IPS-NIHi11 (cell line): ENCODE results near the gene SLC13A2.

Experiments
- DNase-seq: peaks from one replicate; pipeline ENCODE4 v3.0.0; 2012; ENCODE audit warnings: mixed read lengths, low spot score

The SLC13A2 gene

DNA sequence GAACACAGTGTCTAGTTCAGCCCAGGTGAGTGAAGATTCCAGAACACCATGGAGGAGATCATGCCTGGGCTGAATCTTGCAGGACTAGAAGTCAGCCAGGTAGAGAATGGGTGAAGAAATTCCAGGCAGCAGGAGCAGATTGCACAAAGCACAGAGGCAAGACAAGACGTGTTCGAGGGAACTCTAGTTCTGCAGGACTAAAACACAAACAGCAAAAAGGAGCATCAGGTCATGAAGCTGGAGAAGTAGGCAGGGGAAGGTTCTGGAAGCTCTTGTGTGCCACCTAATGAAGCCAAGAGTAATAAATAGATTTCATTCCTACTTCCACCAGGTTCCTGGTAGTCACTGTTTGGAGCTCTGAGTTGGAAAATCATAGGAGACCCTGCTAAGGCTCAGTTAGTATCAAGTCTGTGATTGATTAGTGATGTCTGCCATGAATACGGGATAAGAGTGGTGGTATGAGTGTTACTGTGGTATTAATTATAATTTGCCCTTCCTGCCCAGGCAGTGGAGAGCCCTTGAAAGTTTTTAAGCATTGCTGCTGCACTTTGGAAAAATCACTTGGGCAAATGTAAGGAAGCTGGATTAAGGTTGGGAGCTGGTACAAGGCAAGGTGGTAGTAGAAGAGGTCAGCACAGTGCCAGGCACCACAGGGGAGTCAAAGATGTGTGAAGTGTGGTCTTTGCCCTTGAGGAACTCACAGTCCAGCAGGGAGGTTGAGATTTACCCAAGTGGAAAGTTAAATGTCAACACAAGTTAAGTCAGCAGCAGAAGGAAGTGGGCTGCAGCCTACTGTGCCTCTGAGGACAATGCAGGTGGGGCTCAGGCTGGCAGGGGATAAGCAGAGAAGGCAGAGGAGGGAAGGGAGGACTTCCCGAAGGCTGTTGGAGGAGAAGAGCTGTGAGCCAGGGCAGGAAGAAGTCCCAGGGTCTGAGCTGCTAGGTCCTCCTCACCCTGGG, 19.2 kb downstream of the SLC13A2 start:
- DNase-seq = no peak

DNA sequence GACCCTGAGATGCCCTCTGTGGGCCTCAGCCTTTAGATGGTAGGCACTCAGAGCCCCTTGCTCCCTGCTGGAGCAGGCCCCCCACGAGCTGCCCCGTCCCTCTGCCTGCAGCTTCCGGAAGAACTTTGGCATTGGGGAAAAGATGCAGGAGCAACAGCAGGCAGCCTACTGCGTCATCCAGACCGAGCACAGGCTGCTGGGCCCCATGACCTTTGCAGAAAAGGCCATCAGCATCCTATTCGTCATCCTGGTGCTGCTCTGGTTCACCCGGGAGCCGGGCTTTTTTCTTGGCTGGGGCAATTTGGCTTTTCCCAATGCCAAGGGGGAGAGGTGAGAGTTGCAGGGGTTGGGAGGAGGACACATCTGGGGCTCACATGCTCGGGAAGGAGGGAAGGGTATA, 20.0 kb downstream of the SLC13A2 start:
- DNase-seq = no peak

- DNase-seq = peak; percentile 96
These were observed 21.2 kb downstream of the SLC13A2 start for GRCh38 chr17:28494445-28495188.

DNA sequence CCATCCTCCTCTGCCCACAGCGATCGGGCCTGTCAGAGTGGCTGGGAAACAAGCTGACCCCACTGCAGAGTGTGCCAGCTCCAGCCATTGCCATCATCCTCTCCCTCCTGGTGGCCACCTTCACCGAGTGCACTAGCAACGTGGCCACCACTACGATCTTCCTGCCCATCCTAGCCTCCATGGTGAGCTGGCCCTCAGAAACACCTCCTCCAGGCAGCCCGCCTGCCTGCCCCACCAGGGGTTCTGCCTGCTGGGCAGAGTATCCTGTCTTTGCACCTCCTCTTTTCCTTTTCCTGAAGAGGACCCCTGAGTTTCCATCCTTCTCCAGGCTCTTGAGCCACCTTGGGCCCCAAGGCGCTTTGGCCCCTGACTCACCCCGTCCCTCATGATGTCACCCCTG, 22.2 kb downstream of the SLC13A2 start:
- no peak for DNase-seq

DNA sequence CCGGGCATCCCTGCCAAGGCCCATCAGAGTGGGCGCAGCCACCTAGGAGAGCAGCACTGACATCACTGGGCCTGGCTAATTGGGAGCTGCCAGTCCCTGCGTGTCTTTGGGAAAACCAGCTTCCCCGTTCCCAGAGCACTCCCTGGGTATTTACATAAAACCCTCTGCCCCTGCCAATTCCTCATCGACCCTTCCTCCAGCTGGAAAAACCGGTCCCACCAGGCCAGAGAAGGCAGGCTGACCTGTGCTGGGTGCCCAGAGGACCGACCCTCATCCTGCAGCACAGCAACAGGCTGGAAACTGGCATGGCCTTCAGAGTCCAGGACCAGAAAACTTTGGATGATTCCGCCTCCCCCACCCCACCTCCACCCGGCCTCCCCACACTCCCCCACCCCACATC, 24.5 kb downstream of the SLC13A2 start:
- peak; percentile 76 for DNase-seq

DNA sequence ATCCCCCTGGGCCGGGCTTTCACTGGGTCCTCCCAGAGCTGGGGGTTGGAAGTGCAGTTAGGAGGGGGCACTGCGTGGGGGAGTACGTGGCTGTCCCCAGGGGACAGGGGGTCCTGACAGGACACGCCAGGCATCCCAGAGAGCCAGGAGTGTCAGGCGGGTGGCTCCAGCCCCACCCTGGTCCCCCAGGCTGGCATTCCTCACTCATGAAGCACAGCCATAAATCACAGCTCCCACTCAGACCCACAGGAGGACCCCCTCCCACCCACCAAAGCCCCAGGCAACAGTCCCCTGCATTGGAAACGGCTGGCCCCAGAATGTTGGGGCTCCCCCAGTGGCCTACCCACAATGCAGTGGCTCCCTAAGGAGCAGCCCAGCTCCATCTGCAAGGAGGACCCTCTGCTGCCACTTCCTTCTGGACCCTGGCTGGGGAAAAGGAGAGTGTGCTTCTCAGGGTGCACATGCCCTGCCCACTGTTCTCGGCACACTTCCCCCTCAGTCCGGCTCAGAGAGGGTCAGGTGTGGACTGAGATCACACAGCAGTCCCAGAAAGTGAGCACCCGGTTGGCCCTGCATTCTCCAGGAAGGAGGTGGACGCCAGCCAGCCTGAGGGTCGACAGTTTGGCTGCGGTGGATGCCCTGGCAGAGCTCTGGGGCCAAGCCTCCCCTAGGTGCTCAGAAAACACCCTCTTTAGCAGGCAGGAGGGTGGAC, 25.4 kb downstream of the SLC13A2 start:
- no peak for DNase-seq

- DNase-seq = no peak
These were observed 25.9 kb downstream of the SLC13A2 start for GRCh38 chr17:28499364-28499664.

GRCh38 chr17:28499684-28500357, 26.4 kb downstream of the SLC13A2 start:
- DNase-seq = no peak

DNA sequence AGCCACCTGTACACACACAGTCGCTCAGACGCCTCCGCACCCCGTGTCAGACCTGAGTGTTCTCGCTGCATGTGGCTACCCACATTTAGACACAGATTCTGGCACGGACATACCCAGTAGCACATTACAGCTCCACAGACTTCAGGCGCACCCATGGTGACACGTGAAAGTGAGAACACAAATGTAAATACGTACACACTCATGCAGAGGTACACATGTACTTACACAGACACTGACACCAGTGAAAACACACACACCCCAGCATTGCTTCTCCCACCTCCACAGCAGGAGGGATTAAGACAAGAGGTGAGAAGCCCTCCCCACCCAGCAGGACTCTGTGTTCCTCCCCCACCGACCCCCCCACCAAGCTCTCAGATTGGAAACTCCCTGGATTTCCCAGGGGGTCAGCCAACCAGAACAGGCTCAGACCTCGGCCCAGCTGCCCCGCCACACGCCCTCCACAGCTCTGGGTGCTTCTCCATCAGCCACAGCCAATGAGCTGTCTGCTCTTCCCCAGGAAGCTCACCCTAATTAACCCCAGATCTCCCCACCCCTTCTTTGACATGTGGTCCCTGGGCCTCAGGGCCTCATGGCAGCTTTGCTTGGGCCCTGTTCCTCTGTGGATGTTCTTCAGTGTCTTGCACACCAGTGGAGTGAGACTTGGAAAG, 27.4 kb downstream of the SLC13A2 start:
- DNase-seq = no peak

DNA sequence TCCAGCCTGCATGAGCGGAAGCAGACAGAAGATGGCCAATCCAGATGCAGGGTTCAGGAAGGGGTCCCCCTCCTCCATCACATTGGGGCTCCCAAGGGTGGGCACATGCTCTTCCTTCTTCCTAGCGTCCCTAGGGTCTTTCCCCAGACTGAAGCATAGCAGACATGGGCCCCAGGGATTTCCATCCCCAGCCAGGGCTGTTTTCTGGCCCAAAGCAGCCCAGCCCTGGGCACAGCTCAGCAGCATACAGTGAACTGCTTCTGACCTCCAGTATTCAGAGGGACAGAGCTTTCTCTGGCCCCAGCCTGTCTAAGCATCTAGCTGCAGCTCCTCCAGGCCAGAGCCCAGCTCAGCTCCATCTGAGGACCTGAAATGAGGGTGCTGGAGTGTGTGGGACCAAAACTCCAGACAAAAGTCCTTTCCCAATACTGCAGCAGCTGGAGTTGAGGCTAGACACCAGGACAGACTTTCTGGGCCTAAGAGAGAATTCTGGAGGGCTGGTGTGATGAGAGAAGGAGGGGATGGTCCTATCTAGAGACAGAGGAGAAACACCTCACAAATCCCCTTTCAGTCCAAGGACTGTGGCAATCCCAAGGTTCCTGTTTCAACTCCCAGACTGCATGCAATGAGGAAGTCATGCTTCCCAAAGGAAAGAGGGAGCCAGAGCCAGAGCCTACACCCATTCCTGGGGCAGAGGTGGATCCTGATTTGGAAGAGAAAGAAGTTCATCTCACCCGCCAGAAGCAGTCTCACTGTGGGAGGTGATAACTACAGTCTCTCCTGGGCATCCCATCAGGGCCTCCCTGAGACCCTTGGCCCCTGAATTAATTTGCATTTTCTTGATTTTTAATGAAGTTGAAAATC, 28.2 kb downstream of the SLC13A2 start:
- no peak for DNase-seq

DNA sequence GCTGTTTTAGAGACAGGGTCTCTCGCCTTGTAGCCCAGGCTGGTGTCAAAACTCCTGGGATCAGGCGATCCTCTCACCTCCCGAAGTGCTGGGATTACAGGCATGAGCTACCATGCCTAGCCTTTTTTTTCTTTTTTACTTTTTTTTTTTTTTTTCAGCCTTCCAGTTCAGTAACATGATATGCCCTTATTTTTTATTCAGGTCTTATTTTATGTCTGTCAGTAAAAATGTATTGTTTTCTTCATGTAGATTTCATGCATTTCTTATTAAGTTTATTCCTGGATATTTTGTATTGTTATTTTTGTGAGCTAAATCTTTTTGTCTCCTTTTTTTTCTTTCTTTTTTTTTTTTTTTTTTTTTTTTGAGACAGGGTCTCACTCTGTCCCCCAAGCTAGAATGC, 30.0 kb downstream of the SLC13A2 start:
- no peak for DNase-seq

DNA sequence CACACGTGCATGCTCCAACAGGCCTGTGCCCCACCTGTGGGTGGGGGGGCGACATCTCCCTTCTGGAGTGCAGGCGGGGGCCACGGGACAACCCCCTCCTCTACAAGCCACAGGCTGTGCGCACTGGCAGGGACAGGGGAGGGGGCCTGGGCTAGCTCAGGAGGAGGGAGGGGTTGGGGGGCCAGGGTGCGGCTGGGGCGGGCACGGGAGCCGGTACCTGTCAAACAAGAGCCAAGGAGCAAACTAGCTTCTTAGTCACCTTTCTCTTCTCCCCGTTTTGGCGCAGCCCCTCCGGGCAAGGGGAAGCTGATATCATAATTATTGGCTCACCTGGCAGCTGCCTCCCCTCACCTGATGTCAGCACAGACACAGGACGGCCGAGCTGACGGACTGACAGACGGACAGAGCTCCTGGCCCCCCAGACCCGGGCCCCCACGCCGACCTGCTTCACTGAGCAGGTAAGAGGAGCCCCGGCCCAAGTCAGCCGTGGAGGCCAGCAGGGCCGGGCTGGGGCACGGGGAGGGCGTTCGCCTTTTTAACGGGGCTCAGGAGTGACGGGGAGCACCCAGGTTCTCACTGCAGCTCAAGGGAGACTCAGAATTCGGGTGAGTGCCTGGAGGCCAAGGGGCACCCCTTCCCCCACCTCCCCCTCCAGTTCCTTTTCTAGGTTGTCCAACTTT, 32.7 kb downstream of the SLC13A2 start, which contains the start of gene FOXN1:
Gene FOXN1, plus strand, starts transcription at position 363 of the 680 bp plus-strand sequence. CDS start 17,622 bp downstream, outside the sequence.
- no peak for DNase-seq

DNA sequence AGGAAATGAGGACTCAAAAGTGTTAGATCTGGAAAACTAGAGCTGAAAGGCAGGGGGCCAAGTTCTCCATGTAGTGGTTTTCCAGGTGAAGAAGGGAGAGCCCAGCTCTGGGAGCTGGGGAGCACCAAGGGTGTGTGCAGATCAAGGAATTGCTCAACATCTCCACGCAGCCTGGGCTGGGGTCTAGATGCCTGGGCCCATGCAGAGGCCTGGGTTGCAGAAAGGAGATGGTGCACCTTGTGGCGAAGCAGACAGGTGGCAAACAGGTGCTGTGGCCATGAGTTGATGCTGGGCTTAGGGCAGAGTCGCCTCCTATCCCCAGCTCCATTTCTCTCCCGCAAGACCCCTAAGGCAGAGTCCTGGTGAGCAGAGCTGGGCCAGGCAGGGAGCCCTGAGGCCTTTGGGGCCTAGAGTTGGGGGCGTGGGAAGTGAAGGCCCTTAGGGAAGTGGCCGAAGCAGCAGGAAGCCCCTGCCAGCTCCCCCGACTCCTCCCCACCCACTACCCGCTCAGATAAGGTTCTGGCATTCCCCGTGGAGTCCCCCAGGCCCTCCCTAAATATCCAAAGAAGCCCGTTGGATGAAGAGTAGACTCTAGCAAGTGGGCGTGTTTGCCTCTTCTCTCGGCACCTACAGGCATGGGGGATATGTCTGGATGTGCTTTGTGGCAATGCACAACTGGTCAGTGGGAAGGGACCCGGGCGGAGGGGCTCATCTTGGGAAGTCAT, 33.5 kb downstream of the SLC13A2 start:
- no peak for DNase-seq

- DNase-seq = peak; percentile 67
These were observed 34.2 kb downstream of the SLC13A2 start for GRCh38 chr17:28507567-28508203.

- DNase-seq = no peak
These were observed 34.8 kb downstream of the SLC13A2 start for GRCh38 chr17:28508211-28508724.

DNA sequence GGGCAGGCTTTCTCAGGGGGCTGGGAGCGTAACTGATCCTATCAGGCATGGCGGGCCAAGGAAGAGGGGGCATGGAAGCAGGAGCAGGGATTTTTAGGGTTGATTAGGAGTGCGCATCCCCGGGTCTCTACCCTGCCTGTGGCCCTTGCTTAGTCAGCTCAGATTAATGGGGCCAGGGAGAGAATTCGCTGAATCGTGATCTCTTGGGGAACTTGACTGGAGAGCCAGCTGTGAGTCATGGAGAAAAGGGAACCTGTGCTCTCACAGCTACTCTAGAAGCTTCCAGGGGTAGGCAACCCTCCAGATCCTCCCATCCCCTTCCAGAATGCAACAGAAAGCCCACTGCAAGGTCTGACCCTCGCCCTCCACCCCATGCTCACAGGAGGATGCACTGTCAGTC, 36.3 kb downstream of the SLC13A2 start:
- no peak for DNase-seq

- no peak for DNase-seq
These were observed 38.5 kb downstream of the SLC13A2 start for GRCh38 chr17:28511858-28512461.

DNA sequence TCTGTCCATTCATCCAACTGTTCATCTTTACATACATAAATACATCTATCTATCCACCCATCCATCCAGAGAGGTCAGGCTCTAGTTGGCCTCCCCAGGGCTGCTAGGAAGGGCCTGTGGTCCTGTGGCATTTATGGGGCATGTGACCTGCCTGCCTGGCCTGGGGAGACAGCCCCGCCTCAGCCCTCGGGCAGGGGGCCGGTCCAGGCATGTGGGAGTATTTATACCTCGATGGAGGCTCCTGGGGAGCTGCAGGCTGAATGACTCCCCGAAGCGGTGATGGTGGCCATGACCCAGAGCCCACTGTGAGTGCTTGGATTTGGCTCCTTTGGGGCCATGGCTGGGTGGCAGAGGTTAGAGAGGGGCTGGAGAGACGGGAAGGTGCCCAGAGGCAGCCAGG, 40.0 kb downstream of the SLC13A2 start:
- no peak for DNase-seq
